Glutamatergic neuron (in vitro differentiated cells): Measurements from ENCODE around the gene PLXDC1. TPM values are rescaled to one million over a fixed set of nuclear protein-coding genes. Genes with fewer than 3 reads are reported as not detected.

Source experiments
- DNase-seq: peaks from one replicate; pipeline ENCODE4 v3.0.0; 2022
- H3K27ac Mint-ChIP-seq: one replicate; pipeline ENCODE4 v1.8.0; 2020; ENCODE audit warnings: mild to moderate bottlenecking, mixed read lengths, inconsistent platforms; ENCODE audit not compliant: unreplicated experiment
- H3K27me3 Mint-ChIP-seq: one replicate; pipeline ENCODE4 v1.8.0; 2020; ENCODE audit warnings: mild to moderate bottlenecking, moderate library complexity, mixed read lengths, inconsistent platforms; ENCODE audit not compliant: unreplicated experiment
- H3K36me3 Mint-ChIP-seq: one replicate; pipeline ENCODE4 v1.8.0; 2020; ENCODE audit warnings: mild to moderate bottlenecking, mixed read lengths, inconsistent platforms; ENCODE audit not compliant: unreplicated experiment
- H3K4me1 Mint-ChIP-seq: one replicate; pipeline ENCODE4 v1.8.0; 2020; ENCODE audit warnings: mild to moderate bottlenecking, low read depth, mixed read lengths, inconsistent platforms; ENCODE audit not compliant: unreplicated experiment
- H3K4me3 Mint-ChIP-seq: one replicate; pipeline ENCODE4 v1.8.0; 2020; ENCODE audit warnings: mild to moderate bottlenecking, mixed read lengths, inconsistent platforms; ENCODE audit not compliant: unreplicated experiment
- H3K9me3 Mint-ChIP-seq: one replicate; pipeline ENCODE4 v1.8.0; 2020; ENCODE audit warnings: mild to moderate bottlenecking, moderate library complexity, mixed read lengths, inconsistent platforms; ENCODE audit not compliant: unreplicated experiment
- CTCF ChIP-seq: fragments of 200-600 bp; sonication (generic); IDR thresholded peaks from one replicate; pipeline ENCODE4 v1.5.0; 2021; ENCODE audit not compliant: partially characterized antibody, unreplicated experiment
- total RNA-seq: library from RNA; stranded (reverse); fragmentation: NEBNext Ultra II Directional; extraction: Animal tissue kit (Norgen Biotek cat#: 25700); gene quantifications from one replicate; pipeline ENCODE4 v1.2.1, GENCODE V29; 2021; ENCODE audit not compliant: unreplicated experiment

The PLXDC1 gene
- total RNA-seq, 1 donor from 2014 or later: not detected

GRCh38 chr17:39165841-39166349 lies 14.5 kb upstream of the PLXDC1 start, which contains the start of gene ARL5C:
Gene ARL5C (minus strand): TSS chr17:39166161. CDS start chr17:39165760, 401 bp downstream.
- H3K4me3 Mint-ChIP-seq: peak within 1 kb of the TSS; percentile 92
- peaks cover 7% of the 10 kb centered on the region for H3K27me3 Mint-ChIP-seq
- no peak for DNase-seq
- no peak for TF ChIP-seq CTCF
- H3K9me3 Mint-ChIP-seq: peaks cover 4% of the 10 kb centered on the region
- peaks cover 16% of the 10 kb centered on the region for H3K4me1 Mint-ChIP-seq
- H3K27ac Mint-ChIP-seq: peak within 1 kb of the TSS; percentile 18
- no peaks in the 10 kb centered on the region for H3K36me3 Mint-ChIP-seq

DNA sequence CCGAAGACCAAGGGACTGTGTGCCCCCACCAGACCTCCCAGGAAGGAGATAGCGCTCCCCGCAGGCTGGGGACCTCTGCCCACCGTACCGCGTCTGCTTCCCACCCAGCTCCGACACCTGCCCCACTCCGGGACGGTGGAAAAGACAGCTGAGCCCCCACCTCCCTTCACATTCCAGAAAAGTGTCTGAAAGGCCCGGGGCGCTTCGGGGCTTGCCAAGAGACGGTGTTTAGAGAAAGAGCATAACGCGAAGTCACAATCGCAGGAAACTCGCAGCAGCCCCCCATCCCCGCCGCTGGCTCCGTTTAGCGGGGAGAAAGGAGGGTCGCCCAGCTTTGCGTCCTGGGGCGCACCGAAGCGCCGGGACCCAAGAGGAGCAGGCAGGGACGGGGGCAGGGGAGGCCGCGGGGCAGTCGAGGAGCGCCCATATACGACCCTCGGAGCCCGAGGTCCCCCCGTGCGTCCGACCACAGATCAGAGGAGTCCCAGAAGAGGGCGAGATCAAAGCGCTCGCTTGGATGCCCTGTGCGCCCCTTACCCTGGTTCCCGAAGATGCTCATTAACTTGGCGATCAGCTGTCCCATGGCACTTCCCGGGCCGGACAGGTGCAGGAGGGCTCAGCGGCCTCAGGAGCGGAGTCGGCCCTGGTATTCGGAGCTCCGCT lies 13.9 kb upstream of the PLXDC1 start:
- Mint-ChIP-seq H3K4me1 (peaks cover 16% of the 10 kb centered on the region), H3K36me3 (no peaks in the 10 kb centered on the region), H3K4me3 (peak overlapping the region; percentile 92), H3K27ac (peak overlapping the region; percentile 18), H3K9me3 (peaks cover 4% of the 10 kb centered on the region), H3K27me3 (peaks cover 7% of the 10 kb centered on the region)
- TF ChIP-seq CTCF: no peak
- no peak for DNase-seq

GRCh38 chr17:39164675-39165143 lies 13.3 kb upstream of the PLXDC1 start:
- no peaks in the 10 kb centered on the region for H3K36me3 Mint-ChIP-seq
- peaks cover 4% of the 10 kb centered on the region for H3K9me3 Mint-ChIP-seq
- peak overlapping the region; percentile 18 for H3K27ac Mint-ChIP-seq
- DNase-seq: peak; percentile 81
- peaks cover 16% of the 10 kb centered on the region for H3K4me1 Mint-ChIP-seq
- H3K27me3 Mint-ChIP-seq: peaks cover 8% of the 10 kb centered on the region
- peak overlapping the region; percentile 92 for H3K4me3 Mint-ChIP-seq
- TF ChIP-seq CTCF: peak; percentile 67

DNA sequence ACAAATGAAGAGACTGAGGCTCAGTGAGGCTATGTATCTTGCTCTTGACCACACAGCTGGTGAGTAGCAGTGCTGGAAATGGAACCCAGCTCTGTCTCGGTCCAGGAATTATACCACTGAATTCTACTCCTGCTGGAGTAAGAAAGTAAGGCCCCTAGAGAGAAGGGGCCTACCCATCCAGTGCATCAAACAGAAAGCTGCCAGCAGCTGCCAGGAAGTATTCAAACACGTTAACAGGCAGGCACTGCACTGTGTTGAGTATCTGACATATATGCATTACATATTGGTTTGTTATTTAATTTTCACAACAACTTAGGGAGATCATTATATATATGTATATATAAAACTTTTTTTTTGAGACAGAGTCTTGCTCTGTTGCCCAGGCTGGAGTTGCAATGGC lies 10.5 kb upstream of the PLXDC1 start:
- Mint-ChIP-seq H3K27me3 (peaks cover 9% of the 10 kb centered on the region), H3K4me3 (no peak overlapping the region), H3K9me3 (no peaks in the 10 kb centered on the region), H3K36me3 (no peaks in the 10 kb centered on the region), H3K4me1 (peaks cover 9% of the 10 kb centered on the region), H3K27ac (no peak overlapping the region)
- TF ChIP-seq CTCF: no peak
- no peak for DNase-seq

DNA sequence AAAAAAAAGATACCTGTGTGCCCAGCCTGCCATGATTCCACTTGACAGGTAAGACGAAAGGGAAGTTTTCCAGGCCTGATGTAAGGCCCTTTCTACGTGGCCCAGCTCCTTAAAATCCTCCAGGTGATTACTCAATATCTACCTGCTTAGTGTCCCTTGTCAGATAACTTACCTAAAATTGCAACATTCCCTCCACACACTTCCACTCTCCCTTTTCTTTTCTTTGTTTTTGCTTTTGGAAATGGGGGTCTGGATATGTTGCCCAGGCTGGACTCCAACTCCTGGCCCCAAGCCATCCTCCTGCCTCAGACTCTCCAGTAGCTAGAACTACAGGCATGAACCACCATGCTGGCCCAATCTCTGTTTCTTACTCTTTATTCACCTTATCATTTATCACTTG lies 7.2 kb upstream of the PLXDC1 start:
- no peak overlapping the region for H3K27ac Mint-ChIP-seq
- H3K4me3 Mint-ChIP-seq: no peak overlapping the region
- peaks cover 13% of the 10 kb centered on the region for H3K9me3 Mint-ChIP-seq
- peaks cover 4% of the 10 kb centered on the region for H3K4me1 Mint-ChIP-seq
- DNase-seq: no peak
- no peak for TF ChIP-seq CTCF
- H3K36me3 Mint-ChIP-seq: peaks cover 2% of the 10 kb centered on the region
- peaks cover 14% of the 10 kb centered on the region for H3K27me3 Mint-ChIP-seq
